SU-DHL-6 (cell line): ENCODE measurements around the gene KAZN.

Experiments
- H2AFZ ChIP-seq: fragments of 200-600 bp; sonication (generic); 2 replicates; pipeline ENCODE4 v1.6.1; 2014; ENCODE audit warnings: low read depth, mild to moderate bottlenecking, moderate library complexity, mixed read lengths, antibody characterized with exemption, low read length; ENCODE audit not compliant: severe bottlenecking
- H3F3A ChIP-seq: fragments of 200-600 bp; shearing (Covaris generic); 2 replicates; pipeline ENCODE4 v1.6.0; 2016; ENCODE audit warnings: antibody characterized with exemption, mild to moderate bottlenecking; ENCODE audit not compliant: insufficient read depth
- H3K27ac ChIP-seq: fragments of 200-600 bp; sonication (generic); 2 replicates; pipeline ENCODE4 v1.5.1; 2016; ENCODE audit warnings: low read depth, mild to moderate bottlenecking, low read length, moderate library complexity, mixed read lengths
- H3K27me3 ChIP-seq: fragments of 200-600 bp; sonication (generic), shearing (Covaris generic); 2 replicates; pipeline ENCODE4 v1.6.0; 2014; ENCODE audit warnings: mild to moderate bottlenecking, low read length
- H3K36me3 ChIP-seq: fragments of 200-600 bp; sonication (generic); 2 replicates; pipeline ENCODE4 v1.6.1; 2014; ENCODE audit warnings: mild to moderate bottlenecking, low read length, mixed read lengths
- H3K4me2 ChIP-seq: fragments of 300-600, 200-600 bp; shearing (Covaris generic), sonication (generic); 2 replicates; pipeline ENCODE4 v1.6.0; 2014; ENCODE audit warnings: low read length, low read depth, mild to moderate bottlenecking; ENCODE audit not compliant: poor library complexity, severe bottlenecking
- H3K4me3 ChIP-seq: fragments of 200-600 bp; sonication (generic); 2 replicates; pipeline ENCODE4 v1.5.1; 2014; ENCODE audit warnings: antibody characterized with exemption, low read length, mild to moderate bottlenecking, mixed read lengths; ENCODE audit not compliant: insufficient read depth, poor library complexity, severe bottlenecking
- H3K79me2 ChIP-seq: fragments of 200-600 bp; sonication (generic); 2 replicates; pipeline ENCODE4 v1.6.1; 2014; ENCODE audit warnings: mild to moderate bottlenecking, low read length, moderate library complexity; ENCODE audit not compliant: insufficient read depth
- H3K9ac ChIP-seq: fragments of 200-600 bp; sonication (generic); 2 replicates; pipeline ENCODE4 v1.7.0; 2014; ENCODE audit warnings: mild to moderate bottlenecking, low read length
- H3K9me2 ChIP-seq: fragments of 200-600 bp; sonication (generic); replicated peaks from 2 replicates; pipeline ENCODE4 v1.6.1; 2014; ENCODE audit warnings: low read length; ENCODE audit not compliant: insufficient read depth
- H3K9me3 ChIP-seq: fragments of 200-600 bp; sonication (generic); 2 replicates; pipeline ENCODE4 v1.6.1; 2014; ENCODE audit warnings: low read length, mixed read lengths; ENCODE audit not compliant: insufficient read depth
- H4K20me1 ChIP-seq: fragments of 200-600 bp; sonication (generic); 2 replicates; pipeline ENCODE4 v1.6.1; 2014; ENCODE audit warnings: low read depth, mild to moderate bottlenecking, antibody characterized with exemption, low read length, moderate library complexity, mixed read lengths
- EZH2phosphoT487 ChIP-seq: fragments of 200-600 bp; sonication (generic), shearing (Covaris generic); conservative IDR thresholded peaks from 2 replicates; pipeline ENCODE4 v1.6.1; 2018; ENCODE audit warnings: mild to moderate bottlenecking, antibody characterized with exemption, low read length, moderate library complexity, mixed read lengths
- TF ChIP-seq, protein P1 (sequence below): fragments of 200-600 bp; sonication (generic); IDR thresholded peaks from one replicate; pipeline ENCODE4 v1.5.1; 2017; ENCODE audit warnings: antibody characterized with exemption, mild to moderate bottlenecking, low read length, moderate library complexity; ENCODE audit not compliant: insufficient read depth, poor library complexity, severe bottlenecking

Gene KAZN

DNA sequence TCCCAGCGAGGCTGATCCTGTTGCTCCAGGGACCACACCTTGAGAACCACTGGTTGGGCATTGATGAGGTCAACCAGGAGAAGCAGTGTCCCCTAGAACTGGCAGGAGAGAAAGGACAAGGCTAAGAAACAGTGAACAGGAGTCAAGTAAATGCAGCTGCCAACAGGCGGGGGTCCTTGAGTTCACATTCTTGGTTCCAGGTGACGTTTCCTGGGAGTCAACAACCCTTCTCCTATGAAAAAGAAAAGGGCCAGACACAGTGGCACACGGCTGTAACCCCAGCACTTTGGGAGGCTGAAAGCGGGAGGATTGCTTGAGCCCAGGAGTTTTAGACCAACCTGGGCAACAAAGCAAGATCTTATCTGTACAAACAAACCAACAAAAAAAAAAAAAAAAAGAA, 98.3 kb downstream of the KAZN start:
- no peak overlapping the region for H3K4me3 ChIP-seq
- H3K4me2 ChIP-seq = no peak overlapping the region
- TF ChIP-seq, protein P1, sequence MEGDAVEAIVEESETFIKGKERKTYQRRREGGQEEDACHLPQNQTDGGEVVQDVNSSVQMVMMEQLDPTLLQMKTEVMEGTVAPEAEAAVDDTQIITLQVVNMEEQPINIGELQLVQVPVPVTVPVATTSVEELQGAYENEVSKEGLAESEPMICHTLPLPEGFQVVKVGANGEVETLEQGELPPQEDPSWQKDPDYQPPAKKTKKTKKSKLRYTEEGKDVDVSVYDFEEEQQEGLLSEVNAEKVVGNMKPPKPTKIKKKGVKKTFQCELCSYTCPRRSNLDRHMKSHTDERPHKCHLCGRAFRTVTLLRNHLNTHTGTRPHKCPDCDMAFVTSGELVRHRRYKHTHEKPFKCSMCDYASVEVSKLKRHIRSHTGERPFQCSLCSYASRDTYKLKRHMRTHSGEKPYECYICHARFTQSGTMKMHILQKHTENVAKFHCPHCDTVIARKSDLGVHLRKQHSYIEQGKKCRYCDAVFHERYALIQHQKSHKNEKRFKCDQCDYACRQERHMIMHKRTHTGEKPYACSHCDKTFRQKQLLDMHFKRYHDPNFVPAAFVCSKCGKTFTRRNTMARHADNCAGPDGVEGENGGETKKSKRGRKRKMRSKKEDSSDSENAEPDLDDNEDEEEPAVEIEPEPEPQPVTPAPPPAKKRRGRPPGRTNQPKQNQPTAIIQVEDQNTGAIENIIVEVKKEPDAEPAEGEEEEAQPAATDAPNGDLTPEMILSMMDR = no peak
- no peak for TF ChIP-seq EZH2phosphoT487
- no peaks in the 10 kb centered on the region for H3K36me3 ChIP-seq
- H3F3A ChIP-seq = no peaks in the 10 kb centered on the region
- no peaks in the 10 kb centered on the region for H3K27me3 ChIP-seq
- no peaks in the 10 kb centered on the region for H3K9me2 ChIP-seq
- H4K20me1 ChIP-seq = no peaks in the 10 kb centered on the region
- H3K27ac ChIP-seq = no peak overlapping the region
- H2AFZ ChIP-seq = no peak overlapping the region
- H3K9me3 ChIP-seq = no peaks in the 10 kb centered on the region
- no peak overlapping the region for H3K9ac ChIP-seq
- H3K79me2 ChIP-seq = no peaks in the 10 kb centered on the region

- Histone ChIP-seq H3K79me2 (no peaks in the 10 kb centered on the region), H4K20me1 (no peaks in the 10 kb centered on the region), H3K27me3 (no peaks in the 10 kb centered on the region), H3K9me2 (no peaks in the 10 kb centered on the region), H3K36me3 (no peaks in the 10 kb centered on the region), H3K9me3 (no peaks in the 10 kb centered on the region), H3K4me3 (no peak overlapping the region), H3K9ac (no peak overlapping the region), H3K27ac (no peak overlapping the region), H3K4me2 (no peak overlapping the region), H3F3A (no peaks in the 10 kb centered on the region), H2AFZ (no peak overlapping the region)
- TF ChIP-seq, protein P1 = no peak
- TF ChIP-seq EZH2phosphoT487 = no peak
These were observed 98.9 kb downstream of the KAZN start for GRCh38 chr1:14697353-14697752.

- Histone ChIP-seq H3K4me3 (no peak overlapping the region), H3K4me2 (no peak overlapping the region), H3K9ac (no peak overlapping the region), H3K27me3 (no peaks in the 10 kb centered on the region), H4K20me1 (no peaks in the 10 kb centered on the region), H3F3A (no peaks in the 10 kb centered on the region), H3K9me2 (no peaks in the 10 kb centered on the region), H3K27ac (no peak overlapping the region), H3K9me3 (no peaks in the 10 kb centered on the region), H3K36me3 (no peaks in the 10 kb centered on the region), H3K79me2 (no peaks in the 10 kb centered on the region), H2AFZ (no peak overlapping the region)
- TF ChIP-seq, protein P1 = no peak
- no peak for TF ChIP-seq EZH2phosphoT487
These were observed 99.8 kb downstream of the KAZN start for GRCh38 chr1:14698314-14698713.
